ENCODE data around the gene ILF2.
"Not testable (repeated sequence)": the region's sequence is repeated elsewhere in the genome, so short reads cannot be mapped to it uniquely, and the experiment has no call there.

- TF ChIP-seq, protein P1, sequence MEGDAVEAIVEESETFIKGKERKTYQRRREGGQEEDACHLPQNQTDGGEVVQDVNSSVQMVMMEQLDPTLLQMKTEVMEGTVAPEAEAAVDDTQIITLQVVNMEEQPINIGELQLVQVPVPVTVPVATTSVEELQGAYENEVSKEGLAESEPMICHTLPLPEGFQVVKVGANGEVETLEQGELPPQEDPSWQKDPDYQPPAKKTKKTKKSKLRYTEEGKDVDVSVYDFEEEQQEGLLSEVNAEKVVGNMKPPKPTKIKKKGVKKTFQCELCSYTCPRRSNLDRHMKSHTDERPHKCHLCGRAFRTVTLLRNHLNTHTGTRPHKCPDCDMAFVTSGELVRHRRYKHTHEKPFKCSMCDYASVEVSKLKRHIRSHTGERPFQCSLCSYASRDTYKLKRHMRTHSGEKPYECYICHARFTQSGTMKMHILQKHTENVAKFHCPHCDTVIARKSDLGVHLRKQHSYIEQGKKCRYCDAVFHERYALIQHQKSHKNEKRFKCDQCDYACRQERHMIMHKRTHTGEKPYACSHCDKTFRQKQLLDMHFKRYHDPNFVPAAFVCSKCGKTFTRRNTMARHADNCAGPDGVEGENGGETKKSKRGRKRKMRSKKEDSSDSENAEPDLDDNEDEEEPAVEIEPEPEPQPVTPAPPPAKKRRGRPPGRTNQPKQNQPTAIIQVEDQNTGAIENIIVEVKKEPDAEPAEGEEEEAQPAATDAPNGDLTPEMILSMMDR (IDR thresholded peaks at IDR 0.05; ENCODE audit: insufficient read depth, low read length) = not testable (repeated sequence)
- not testable (repeated sequence) for TF ChIP-seq POLR2AphosphoS5 (IDR thresholded peaks at IDR 0.05; ENCODE audit: low read depth); SPI1 (IDR thresholded peaks at IDR 0.05; ENCODE audit: borderline replicate concordance, low read depth)
These were observed 30.6 kb downstream of the ILF2 start for GRCh38 chr1:153640213-153640612.
